HEK293 (cell line): Measurements from ENCODE around the gene SH3RF3.

Source experiments
- CTCF ChIA-PET: fragments of 350-600 bp; formaldehyde crosslinking; extraction: SDS; loops from one replicate; lab custom pipeline; 2021; ENCODE audit warnings: antibody characterized with exemption; lab: Yijun Ruan, JAX
- POLR2A ChIA-PET: fragments of 300-600 bp; formaldehyde crosslinking; extraction: SDS; loops from one replicate; lab custom pipeline; 2020; ENCODE audit warnings: antibody characterized with exemption, inconsistent platforms; lab: Yijun Ruan, JAX
- H3K27ac ChIP-seq: fragments of 200-500 bp; sonication (Bioruptor generic); 2 replicates; pipeline ENCODE4 v1.5.1; 2014; ENCODE audit warnings: low read depth, low read length, control low read depth, inconsistent platforms; ENCODE audit errors: extremely low read depth
- H3K36me3 ChIP-seq, 2 experiments: fragments of 200-500 bp in 1 of 2; sonication (Bioruptor generic) in 1 of 2; 1 replicate in 1 of 2; 2 replicates in 1 of 2; pipeline ENCODE4 v1.5.1; 2014 to 2017; ENCODE audit warnings: inconsistent platforms in 2 of 2, low read length in 2 of 2; ENCODE audit not compliant: control insufficient read depth in 2 of 2, insufficient read depth in 1 of 2
- H3K4me1 ChIP-seq: fragments of 200-500 bp; sonication (Bioruptor generic); 2 replicates; pipeline ENCODE4 v1.5.1; 2014; ENCODE audit warnings: mild to moderate bottlenecking, low read length, inconsistent platforms; ENCODE audit not compliant: control insufficient read depth, insufficient read depth
- H3K4me3 ChIP-seq: 2 replicates; pipeline ENCODE4 v1.5.1; 2011; ENCODE audit warnings: low read depth, mild to moderate bottlenecking, control low read depth, low read length, moderate library complexity
- H3K9me3 ChIP-seq: fragments of 200-500 bp; sonication (Bioruptor generic); 2 replicates; pipeline ENCODE4 v1.5.1; 2014; ENCODE audit warnings: low read depth, low read length, inconsistent platforms; ENCODE audit not compliant: control insufficient read depth, insufficient read depth
- BCL11B ChIP-seq: fragments of 450-650 bp; formaldehyde crosslinking; IDR thresholded peaks from 2 replicates; pipeline ENCODE4 v1.5.1; 2016; ENCODE audit warnings: low read depth, missing biosample characterization, missing genetic modification characterization
- EGR2 ChIP-seq: fragments of 450-650 bp; formaldehyde crosslinking; IDR thresholded peaks from 2 replicates; pipeline ENCODE4 v1.5.1; 2016; ENCODE audit warnings: low read depth, missing biosample characterization, missing genetic modification characterization
- ELK4 ChIP-seq: IDR thresholded peaks from 2 replicates; pipeline ENCODE4 v1.6.1; 2011; ENCODE audit warnings: mild to moderate bottlenecking, low read depth, low read length, borderline replicate concordance
- KLF7 ChIP-seq: fragments of 450-650 bp; formaldehyde crosslinking; IDR thresholded peaks from 2 replicates; pipeline ENCODE4 v1.5.1; 2016; ENCODE audit warnings: missing biosample characterization, missing genetic modification characterization, borderline replicate concordance
- SP7 ChIP-seq: fragments of 450-650 bp; formaldehyde crosslinking; IDR thresholded peaks from 2 replicates; pipeline ENCODE4 v1.5.1; 2016; ENCODE audit warnings: missing biosample characterization, missing genetic modification characterization
- ZBTB8A ChIP-seq: fragments of 450-650 bp; formaldehyde crosslinking; IDR thresholded peaks from 2 replicates; pipeline ENCODE4 v1.5.1; 2016; ENCODE audit warnings: missing biosample characterization, missing genetic modification characterization
- ZNF16 ChIP-seq: fragments of 450-650 bp; formaldehyde crosslinking; IDR thresholded peaks from 2 replicates; pipeline ENCODE4 v1.5.1; 2016; ENCODE audit warnings: low read depth, missing biosample characterization, missing genetic modification characterization
- ZNF175 ChIP-seq: fragments of 450-650 bp; formaldehyde crosslinking; IDR thresholded peaks from 2 replicates; pipeline ENCODE4 v1.5.1; 2016; ENCODE audit warnings: missing biosample characterization, missing genetic modification characterization
- ZNF266 ChIP-seq: fragments of 450-650 bp; formaldehyde crosslinking; IDR thresholded peaks from 2 replicates; pipeline ENCODE4 v1.5.1; 2016; ENCODE audit warnings: missing biosample characterization, missing genetic modification characterization, low read depth
- ZNF37A ChIP-seq: fragments of 450-650 bp; IDR thresholded peaks from 2 replicates; pipeline ENCODE4 v1.5.1; 2018; ENCODE audit warnings: missing biosample characterization, missing genetic modification characterization
- ZNF423 ChIP-seq: fragments of 450-650 bp; formaldehyde crosslinking; IDR thresholded peaks from 2 replicates; pipeline ENCODE4 v1.5.1; 2016; ENCODE audit warnings: missing biosample characterization, missing genetic modification characterization
- ZNF560 ChIP-seq: fragments of 450-650 bp; formaldehyde crosslinking; IDR thresholded peaks from 2 replicates; pipeline ENCODE4 v1.5.1; 2017; ENCODE audit warnings: missing biosample characterization, missing genetic modification characterization, borderline replicate concordance
- ZNF639 ChIP-seq: fragments of 450-650 bp; formaldehyde crosslinking; IDR thresholded peaks from 2 replicates; pipeline ENCODE4 v1.5.1; 2016; ENCODE audit warnings: missing biosample characterization, missing genetic modification characterization
- ZNF704 ChIP-seq: fragments of 450-650 bp; formaldehyde crosslinking; IDR thresholded peaks from 2 replicates; pipeline ENCODE4 v1.5.1; 2016; ENCODE audit warnings: missing biosample characterization, missing genetic modification characterization
- ZSCAN16 ChIP-seq: fragments of 450-650 bp; formaldehyde crosslinking; IDR thresholded peaks from 2 replicates; pipeline ENCODE4 v1.5.1; 2016; ENCODE audit warnings: missing biosample characterization, missing genetic modification characterization
- TF ChIP-seq, protein P1 (sequence below): fragments of 450-650 bp; formaldehyde crosslinking; IDR thresholded peaks from 2 replicates; pipeline ENCODE4 v1.5.1; 2016; ENCODE audit warnings: missing biosample characterization, missing genetic modification characterization
- TF ChIP-seq, protein P2 (sequence below): fragments of 450-650 bp; formaldehyde crosslinking; IDR thresholded peaks from 2 replicates; pipeline ENCODE4 v1.5.1; 2016; ENCODE audit warnings: missing biosample characterization, missing genetic modification characterization
- TF ChIP-seq, protein P3 (sequence below): fragments of 450-650 bp; formaldehyde crosslinking; conservative IDR thresholded peaks from 2 replicates; pipeline ENCODE4 v1.5.1; 2016; ENCODE audit warnings: low read depth, missing biosample characterization, missing genetic modification characterization

SH3RF3 gene

GRCh38 chr2:109383505-109384307 lies 254.7 kb downstream of the SH3RF3 start (continued):
- TF ChIP-seq, protein P1, sequence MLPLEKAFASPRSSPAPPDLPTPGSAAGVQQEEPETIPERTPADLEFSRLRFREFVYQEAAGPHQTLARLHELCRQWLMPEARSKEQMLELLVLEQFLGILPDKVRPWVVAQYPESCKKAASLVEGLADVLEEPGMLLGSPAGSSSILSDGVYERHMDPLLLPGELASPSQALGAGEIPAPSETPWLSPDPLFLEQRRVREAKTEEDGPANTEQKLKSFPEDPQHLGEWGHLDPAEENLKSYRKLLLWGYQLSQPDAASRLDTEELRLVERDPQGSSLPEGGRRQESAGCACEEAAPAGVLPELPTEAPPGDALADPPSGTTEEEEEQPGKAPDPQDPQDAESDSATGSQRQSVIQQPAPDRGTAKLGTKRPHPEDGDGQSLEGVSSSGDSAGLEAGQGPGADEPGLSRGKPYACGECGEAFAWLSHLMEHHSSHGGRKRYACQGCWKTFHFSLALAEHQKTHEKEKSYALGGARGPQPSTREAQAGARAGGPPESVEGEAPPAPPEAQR (tag by site-specific recombination) = no peak

DNA sequence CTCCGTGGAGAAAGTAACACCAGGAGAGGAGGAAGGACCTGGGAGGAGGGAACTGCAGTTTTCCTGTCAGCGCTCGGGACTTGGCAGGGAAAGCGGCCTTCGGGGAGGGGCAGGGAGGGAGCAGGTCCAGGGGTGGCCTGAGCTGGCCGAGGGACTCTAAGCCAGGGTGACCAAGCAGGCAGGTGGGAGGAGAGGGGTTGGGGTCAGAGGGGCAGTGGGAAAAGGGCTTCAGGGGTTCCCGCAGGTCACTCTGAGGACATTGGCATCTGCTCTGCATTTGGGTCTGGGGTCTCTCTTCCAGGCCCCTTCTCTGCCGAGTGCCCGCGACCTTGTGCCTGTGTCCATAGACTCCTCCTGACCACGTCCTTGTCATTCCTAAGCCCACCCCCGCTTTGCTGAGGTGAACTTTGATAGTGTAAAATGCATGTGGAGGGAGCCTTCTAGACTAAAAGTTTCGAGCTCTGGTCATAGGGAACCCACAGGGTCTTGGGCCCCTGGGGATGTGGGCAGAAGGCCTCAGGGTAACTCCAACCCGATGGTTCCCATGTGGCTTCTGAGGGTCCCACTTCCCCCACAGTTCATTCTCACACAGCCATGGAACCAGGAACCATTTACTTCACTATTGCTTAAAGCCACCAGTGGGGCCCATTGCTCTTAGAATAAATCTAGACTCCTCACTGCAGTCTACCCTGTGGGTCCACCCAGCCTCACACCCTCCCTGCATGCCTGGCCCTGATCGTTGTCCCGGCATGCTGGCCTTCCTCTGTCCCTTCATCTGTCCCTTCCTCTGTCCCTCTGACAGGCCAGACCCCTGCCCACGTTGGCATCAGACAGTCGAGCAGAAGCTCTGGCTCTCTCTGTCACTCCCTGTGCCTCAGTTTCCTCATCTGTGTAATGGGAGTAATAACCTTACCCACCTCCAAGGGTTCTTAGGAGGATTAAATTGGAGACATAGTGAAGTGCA lies 255.6 kb downstream of the SH3RF3 start:
- TF ChIP-seq, protein P2, sequence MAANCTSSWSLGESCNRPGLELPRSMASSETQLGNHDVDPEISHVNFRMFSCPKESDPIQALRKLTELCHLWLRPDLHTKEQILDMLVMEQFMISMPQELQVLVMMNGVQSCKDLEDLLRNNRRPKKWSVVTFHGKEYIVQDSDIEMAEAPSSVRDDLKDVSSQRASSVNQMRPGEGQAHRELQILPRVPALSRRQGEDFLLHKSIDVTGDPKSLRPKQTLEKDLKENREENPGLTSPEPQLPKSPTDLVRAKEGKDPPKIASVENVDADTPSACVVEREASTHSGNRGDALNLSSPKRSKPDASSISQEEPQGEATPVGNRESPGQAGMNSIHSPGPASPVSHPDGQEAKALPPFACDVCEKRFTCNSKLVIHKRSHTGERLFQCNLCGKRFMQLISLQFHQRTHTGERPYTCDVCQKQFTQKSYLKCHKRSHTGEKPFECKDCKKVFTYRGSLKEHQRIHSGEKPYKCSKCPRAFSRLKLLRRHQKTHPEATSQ = no peak
- TF ChIP-seq ZBTB8A (tag by site-specific recombination) (no peak), ZSCAN16 (no peak), ZNF37A (tag by site-specific recombination) (no peak), SP7 (tag by site-specific recombination) (no peak), KLF7 (tag by site-specific recombination) (no peak), ZNF423 (tag by site-specific recombination) (no peak), ZNF266 (tag by site-specific recombination) (no peak), ZNF704 (tag by site-specific recombination) (no peak), ELK4 (no peak), EGR2 (no peak), ZNF175 (tag by site-specific recombination) (no peak), BCL11B (tag by site-specific recombination) (no peak), ZNF639 (tag by site-specific recombination) (no peak), ZNF560 (no peak), ZNF16 (tag by site-specific recombination) (no peak)
- TF ChIP-seq, protein P1 (tag by site-specific recombination) = no peak
- TF ChIP-seq, protein P3, sequence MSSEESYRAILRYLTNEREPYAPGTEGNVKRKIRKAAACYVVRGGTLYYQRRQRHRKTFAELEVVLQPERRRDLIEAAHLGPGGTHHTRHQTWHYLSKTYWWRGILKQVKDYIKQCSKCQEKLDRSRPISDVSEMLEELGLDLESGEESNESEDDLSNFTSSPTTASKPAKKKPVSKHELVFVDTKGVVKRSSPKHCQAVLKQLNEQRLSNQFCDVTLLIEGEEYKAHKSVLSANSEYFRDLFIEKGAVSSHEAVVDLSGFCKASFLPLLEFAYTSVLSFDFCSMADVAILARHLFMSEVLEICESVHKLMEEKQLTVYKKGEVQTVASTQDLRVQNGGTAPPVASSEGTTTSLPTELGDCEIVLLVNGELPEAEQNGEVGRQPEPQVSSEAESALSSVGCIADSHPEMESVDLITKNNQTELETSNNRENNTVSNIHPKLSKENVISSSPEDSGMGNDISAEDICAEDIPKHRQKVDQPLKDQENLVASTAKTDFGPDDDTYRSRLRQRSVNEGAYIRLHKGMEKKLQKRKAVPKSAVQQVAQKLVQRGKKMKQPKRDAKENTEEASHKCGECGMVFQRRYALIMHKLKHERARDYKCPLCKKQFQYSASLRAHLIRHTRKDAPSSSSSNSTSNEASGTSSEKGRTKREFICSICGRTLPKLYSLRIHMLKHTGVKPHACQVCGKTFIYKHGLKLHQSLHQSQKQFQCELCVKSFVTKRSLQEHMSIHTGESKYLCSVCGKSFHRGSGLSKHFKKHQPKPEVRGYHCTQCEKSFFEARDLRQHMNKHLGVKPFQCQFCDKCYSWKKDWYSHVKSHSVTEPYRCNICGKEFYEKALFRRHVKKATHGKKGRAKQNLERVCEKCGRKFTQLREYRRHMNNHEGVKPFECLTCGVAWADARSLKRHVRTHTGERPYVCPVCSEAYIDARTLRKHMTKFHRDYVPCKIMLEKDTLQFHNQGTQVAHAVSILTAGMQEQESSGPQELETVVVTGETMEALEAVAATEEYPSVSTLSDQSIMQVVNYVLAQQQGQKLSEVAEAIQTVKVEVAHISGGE (tag by site-specific recombination) = no peak
- Histone ChIP-seq H3K4me3 (no peak overlapping the region), H3K9me3 (no peaks in the 10 kb centered on the region), H3K27ac (no peak overlapping the region), H3K36me3 (no peaks in the 10 kb centered on the region), H3K4me1 (no peaks in the 10 kb centered on the region; the same call in 1 of the 2 replicates)
- ChIA-PET CTCF (interaction anchor here (0.6 kb wide), 1 partner anchor 126 kb away, joined by 9 read pairs; no protein-coding TSS in a partner anchor), POLR2A (no interaction called here)
